ENCODE data around the gene MAL. TPM values are rescaled to one million over a fixed set of nuclear protein-coding genes. Genes with fewer than 3 reads are reported as not detected.

MAL gene
- polyA plus RNA-seq, 3 donors = 1.8 to 7.4 (median 3.8) TPM

Other genes starting within 250 kb of the MAL start
- gene TEKT4, start 154.3 kb upstream of the MAL start, polyA plus RNA-seq = not detected
- gene MRPS5, start 96.1 kb downstream of the MAL start, polyA plus RNA-seq = 10 to 100 TPM; 36.9 to 54.3 (median 48.4) TPM
- gene ZNF514, start 134.1 kb downstream of the MAL start, polyA plus RNA-seq = 1 to 10 TPM; 5.3 to 7.1 (median 6.8) TPM
- 1 to 10 TPM in 2 of 3 donors, under 1 TPM in 1; 0.79 to 1.5 (median 1.3) TPM for gene ZNF2, start 140.1 kb downstream of the MAL start, polyA plus RNA-seq
- under 1 TPM; 0.34 to 0.75 (median 0.45) TPM for gene ZNF892, start 181.8 kb downstream of the MAL start, polyA plus RNA-seq
- gene PROM2, start 248.7 kb downstream of the MAL start, polyA plus RNA-seq = 1 to 10 TPM; 2.0 to 6.1 (median 3.0) TPM